ENCODE data around the gene FBH1.

- no peak for TF ChIP-seq CTCF (conservative IDR thresholded peaks at IDR 0.05; ENCODE audit: low read depth, low read length)
- TF ChIP-seq EZH2 (IDR thresholded peaks at IDR 0.05; ENCODE audit: borderline replicate concordance, low read depth, low read length, poor library complexity, severe bottlenecking), result no peak
Measured at GRCh38 chr10:5840314-5841307, 49.4 kb upstream of the FBH1 start.
